CD4-positive, alpha-beta T cell (primary cell): ENCODE measurements around the gene ACRV1. TPM values are rescaled to one million over a fixed set of nuclear protein-coding genes. Genes with fewer than 3 reads are reported as not detected.

Experiments used
- ATAC-seq: fragments of 200-7000 bp; cut with Tn5 transposase; one replicate; pipeline ENCODE4 v1.10.0; 2022; ENCODE audit warnings: mild to moderate bottlenecking; ENCODE audit not compliant: poor library complexity
- CTCF ChIA-PET: fragments of 350-600 bp; sonication (Branson Sonifier 250); formaldehyde crosslinking; loops from one replicate; lab custom pipeline; 2021; ENCODE audit warnings: antibody characterized with exemption, inconsistent platforms; lab: Charles Lee
- POLR2A ChIA-PET: fragments of 350-600 bp; sonication (Branson Sonifier 250); formaldehyde crosslinking; loops from one replicate; lab custom pipeline; 2021; ENCODE audit warnings: antibody characterized with exemption, inconsistent platforms; lab: Charles Lee
- DNase-seq, 14 experiments: peaks; one replicate each; pipeline ENCODE4 v3.0.0-alpha.2; 2013 to 2020; ENCODE audit warnings: mixed read lengths in 2 of 14
- H3K27ac ChIP-seq, 2 donors: one replicate each; pipeline versions ENCODE4 v1.5.1 to v1.7.0; 2013; ENCODE audit warnings: low read length in 2 of 2, low read depth in 1 of 2, mild to moderate bottlenecking in 1 of 2
- H3K27me3 ChIP-seq, 2 experiments: 1 replicate in 1 of 2; 2 replicates in 1 of 2; pipeline versions ENCODE4 v1.6.1 to v1.7.0; 2013; ENCODE audit warnings: low read length in 2 of 2, control low read depth in 1 of 2, mild to moderate bottlenecking in 1 of 2, moderate library complexity in 1 of 2; ENCODE audit not compliant: insufficient read depth in 2 of 2, control insufficient read depth in 1 of 2
- H3K36me3 ChIP-seq: one replicate; pipeline ENCODE4 v1.6.1; 2013; ENCODE audit warnings: low read length, control low read depth; ENCODE audit not compliant: insufficient read depth
- H3K4me1 ChIP-seq: one replicate; pipeline ENCODE4 v1.6.1; 2013; ENCODE audit warnings: low read length, control low read depth; ENCODE audit not compliant: insufficient read depth
- H3K4me3 ChIP-seq: one replicate; pipeline ENCODE4 v1.5.1; 2013; ENCODE audit warnings: mild to moderate bottlenecking, low read length, moderate library complexity
- H3K9me3 ChIP-seq, 2 experiments: 1 replicate in 1 of 2; 2 replicates in 1 of 2; pipeline versions ENCODE4 v1.6.1 to v1.7.0; 2013; ENCODE audit warnings: low read length in 2 of 2, mild to moderate bottlenecking in 2 of 2, control low read depth in 1 of 2, moderate library complexity in 1 of 2; ENCODE audit not compliant: control insufficient read depth in 1 of 2, insufficient read depth in 1 of 2
- H3K27ac Mint-ChIP-seq: one replicate; pipeline ENCODE4 v1.8.0; 2020; ENCODE audit warnings: mixed read lengths
- H3K27me3 Mint-ChIP-seq: one replicate; pipeline ENCODE4 v1.8.0; 2021; ENCODE audit warnings: mixed read lengths
- H3K36me3 Mint-ChIP-seq: one replicate; pipeline ENCODE4 v1.8.0; 2021; ENCODE audit warnings: low read depth, mixed read lengths
- H3K4me1 Mint-ChIP-seq: one replicate; pipeline ENCODE4 v1.8.0; 2021; ENCODE audit warnings: low read depth, mixed read lengths
- H3K4me3 Mint-ChIP-seq: one replicate; pipeline ENCODE4 v1.8.0; 2020; ENCODE audit warnings: mild to moderate bottlenecking, mixed read lengths
- H3K9me3 Mint-ChIP-seq: one replicate; pipeline ENCODE4 v1.8.0; 2020; ENCODE audit warnings: mixed read lengths
- intact Hi-C, 2 experiments: fragments of 100-400 bp; cut with DNase I in 1 of 2; cut with micrococcal nuclease in 1 of 2; formaldehyde crosslinking; loops; one replicate each; pipeline versions ENCODE4 v1.15.1 to v1.9.0; 2023 to 2025; cut with DNase I, micrococcal nuclease
- total RNA-seq, 174 experiments: library from RNA in 2 of 174; stranded (reverse) in 2 of 174; gene quantifications; one replicate each; pipeline ENCODE4 v1.2.3 and lab custom pipeline; 2021 to 2026
- TF ChIP-seq, protein P1 (sequence below): fragments of 200-600 bp; IDR thresholded peaks from one replicate; pipeline ENCODE4 v1.8.0; 2022; ENCODE audit warnings: antibody characterized with exemption, mild to moderate bottlenecking

Gene ACRV1
- total RNA-seq, 2 experiments from 2014 or later, result not detected

DNA sequence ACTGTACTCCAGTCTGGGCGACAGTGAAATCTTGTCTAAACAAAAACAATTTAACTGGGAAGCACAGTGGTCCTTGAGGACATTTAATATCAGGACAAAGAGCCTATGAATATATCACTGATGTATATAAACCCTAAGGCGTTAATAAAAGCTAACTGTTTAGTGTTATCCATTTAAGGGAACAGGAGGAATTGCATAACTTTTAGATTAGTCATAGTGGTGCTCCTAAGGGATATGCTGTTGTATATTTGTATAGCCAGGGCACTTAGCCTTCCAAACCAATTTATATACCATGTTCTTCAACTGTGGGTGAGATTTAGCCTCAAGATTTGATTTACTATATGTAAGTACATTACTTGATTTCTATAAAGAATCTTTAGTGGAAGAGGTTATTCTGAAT lies 58.7 kb downstream of the ACRV1 start:
- POLR2A ChIA-PET, result interaction anchor here (2.8 kb wide), 1 partner anchor 29 kb away, joined by 15 read pairs; the partner anchor contains the start of gene STT3A
- peaks cover 64% of the 10 kb centered on the region for H3K36me3 Mint-ChIP-seq

More for the DNA sequence above, 58.7 kb downstream of the ACRV1 start:
- H3K4me1 ChIP-seq, result peaks cover 19% of the 10 kb centered on the region
- H3K27ac ChIP-seq, result no peak overlapping the region
- DNase-seq, result no peak
- TF ChIP-seq, protein P1, sequence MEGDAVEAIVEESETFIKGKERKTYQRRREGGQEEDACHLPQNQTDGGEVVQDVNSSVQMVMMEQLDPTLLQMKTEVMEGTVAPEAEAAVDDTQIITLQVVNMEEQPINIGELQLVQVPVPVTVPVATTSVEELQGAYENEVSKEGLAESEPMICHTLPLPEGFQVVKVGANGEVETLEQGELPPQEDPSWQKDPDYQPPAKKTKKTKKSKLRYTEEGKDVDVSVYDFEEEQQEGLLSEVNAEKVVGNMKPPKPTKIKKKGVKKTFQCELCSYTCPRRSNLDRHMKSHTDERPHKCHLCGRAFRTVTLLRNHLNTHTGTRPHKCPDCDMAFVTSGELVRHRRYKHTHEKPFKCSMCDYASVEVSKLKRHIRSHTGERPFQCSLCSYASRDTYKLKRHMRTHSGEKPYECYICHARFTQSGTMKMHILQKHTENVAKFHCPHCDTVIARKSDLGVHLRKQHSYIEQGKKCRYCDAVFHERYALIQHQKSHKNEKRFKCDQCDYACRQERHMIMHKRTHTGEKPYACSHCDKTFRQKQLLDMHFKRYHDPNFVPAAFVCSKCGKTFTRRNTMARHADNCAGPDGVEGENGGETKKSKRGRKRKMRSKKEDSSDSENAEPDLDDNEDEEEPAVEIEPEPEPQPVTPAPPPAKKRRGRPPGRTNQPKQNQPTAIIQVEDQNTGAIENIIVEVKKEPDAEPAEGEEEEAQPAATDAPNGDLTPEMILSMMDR, result no peak
- no peaks in the 10 kb centered on the region for H3K9me3 ChIP-seq
- peaks cover 51% of the 10 kb centered on the region for H3K36me3 ChIP-seq
- no peaks in the 10 kb centered on the region for H3K27me3 ChIP-seq
- peaks cover 18% of the 10 kb centered on the region for H3K4me1 Mint-ChIP-seq
- no peak overlapping the region for H3K4me3 ChIP-seq
- no peak overlapping the region for H3K4me3 Mint-ChIP-seq
- peak overlapping the region; percentile 54 for H3K27ac Mint-ChIP-seq
- CTCF ChIA-PET, result interaction anchor here (1.3 kb wide), 1 partner anchor 53 kb away, joined by 3 read pairs; no protein-coding TSS in a partner anchor
- no peak for ATAC-seq
- no peaks in the 10 kb centered on the region for H3K9me3 Mint-ChIP-seq
- intact Hi-C loops, result loop anchor here (10.0 kb wide), 3 partner anchors 507 to 663 kb away; partner anchors contain the start of genes TIRAP (in 1 of the 2) and TMEM218 (in 1 of the 2)
- no peaks in the 10 kb centered on the region for H3K27me3 Mint-ChIP-seq

Other genes with a start within 250 kb of the ACRV1 start
- gene FEZ1, start 184.6 kb downstream of the ACRV1 start, total RNA-seq, result not detected
- 10 to 100 TPM; 21.0 to 22.8 TPM for gene EI24, start 111.4 kb downstream of the ACRV1 start, total RNA-seq
- 10 to 100 TPM; 35.1 to 38.6 TPM for gene STT3A, start 88.0 kb downstream of the ACRV1 start, total RNA-seq
- 1 to 10 TPM; 6.8 to 7.8 TPM for gene CHEK1, start 55.7 kb downstream of the ACRV1 start, total RNA-seq
- not detected for gene PATE1, start 65.4 kb upstream of the ACRV1 start, total RNA-seq
- not detected for gene PATE2, start 98.0 kb upstream of the ACRV1 start, total RNA-seq
- not detected for gene PATE3, start 107.3 kb upstream of the ACRV1 start, total RNA-seq
- not detected for gene PATE4, start 152.5 kb upstream of the ACRV1 start, total RNA-seq
- 1 to 10 TPM; 1.2 to 1.3 TPM for gene HYLS1, start 206.8 kb upstream of the ACRV1 start, total RNA-seq
- gene PUS3, start 222.4 kb upstream of the ACRV1 start, total RNA-seq, result 1 to 10 TPM; 6.0 to 7.3 TPM
- gene DDX25, start 223.7 kb upstream of the ACRV1 start, total RNA-seq, result not detected